Measurements from ENCODE around the gene SNX25. TPM values are rescaled to one million over a fixed set of nuclear protein-coding genes. Genes with fewer than 3 reads are reported as not detected.
A peak's percentile ranks its signal among the peaks of the same experiment; 100 is the strongest.
"Not testable (repeated sequence)": the region's sequence is repeated elsewhere in the genome, so short reads cannot be mapped to it uniquely, and the experiment has no call there.

The SNX25 gene
- total and polyA plus RNA-seq, 4 experiments from 2014 or later: 3.5 to 24.5 (median 15.7) TPM

GRCh38 chr4:185238215-185238681 is 28.9 kb downstream of the SNX25 start:
- Histone ChIP-seq H3K27me3 (ENCODE audit: insufficient read depth, low read length) (no peaks in the 10 kb centered on the region), H3K4me3 (ENCODE audit: low read length in 2 of 2) (no peak overlapping the region), H3K36me3 (ENCODE audit: insufficient read depth, low read length) (no peaks in the 10 kb centered on the region), H3K4me1 (ENCODE audit: insufficient read depth, low read length) (no peaks in the 10 kb centered on the region), H3K27ac (ENCODE audit: low read depth, low read length) (no peak overlapping the region), H3K9me3 (ENCODE audit: control insufficient read depth in 1 of 2, low read length in 2 of 2) (no peaks in the 10 kb centered on the region)
- Mint-ChIP-seq H3K27ac (peak overlapping the region in 1 of 7 donors; percentile 35), H3K36me3 (peaks cover 2 to 10% of the 10 kb centered on the region in 2 donors), H3K9me3 (peaks cover 0 to 4% (median 0%) of the 10 kb centered on the region in 8 donors), H3K27me3 (no peaks in the 10 kb centered on the region), H3K4me1 (peaks cover 10 to 33% (median 19%) of the 10 kb centered on the region in 4 donors), H3K4me3 (no peak overlapping the region)
- intact Hi-C loops (cut with micrococcal nuclease): no loop called here
- ChIA-PET POLR2A (ENCODE audit: partially characterized antibody) (interaction anchor here (0.7 to 1.0 kb wide), 2 partner anchors 16 to 24 kb away, joined by 3 read pairs; no protein-coding TSS in a partner anchor), CTCF (ENCODE audit: partially characterized antibody) (interaction anchor here (0.7 kb wide), 1 partner anchor 113 kb away, joined by 3 read pairs; no protein-coding TSS in a partner anchor)
- no peak for DNase-seq

- Histone ChIP-seq H3K27me3 (ENCODE audit: insufficient read depth, low read length) (no peaks in the 10 kb centered on the region), H3K9me3 (ENCODE audit: control insufficient read depth in 1 of 2, low read length in 2 of 2) (no peaks in the 10 kb centered on the region), H3K4me3 (ENCODE audit: low read length in 2 of 2) (no peak overlapping the region), H3K4me1 (ENCODE audit: insufficient read depth, low read length) (no peaks in the 10 kb centered on the region), H3K27ac (ENCODE audit: low read depth, low read length) (no peak overlapping the region), H3K36me3 (ENCODE audit: insufficient read depth, low read length) (no peaks in the 10 kb centered on the region)
- no peak for DNase-seq
- POLR2A ChIA-PET (ENCODE audit: partially characterized antibody): interaction anchor here (1.0 kb wide), 1 partner anchor 15 kb away, joined by 3 read pairs; no protein-coding TSS in a partner anchor
- intact Hi-C loops (cut with micrococcal nuclease): no loop called here
- CTCF ChIA-PET (ENCODE audit: partially characterized antibody): no interaction called here
- Mint-ChIP-seq H3K9me3 (peaks cover 0 to 4% (median 0%) of the 10 kb centered on the region in 8 donors), H3K4me1 (peaks cover 13 to 33% (median 19%) of the 10 kb centered on the region in 4 donors), H3K27me3 (no peaks in the 10 kb centered on the region), H3K27ac (no peak overlapping the region), H3K4me3 (no peak overlapping the region), H3K36me3 (peaks cover 2 to 10% of the 10 kb centered on the region in 2 donors)
Observed at GRCh38 chr4:185238750-185239149, 29.4 kb downstream of the SNX25 start.

- H3K4me3 Mint-ChIP-seq; intact Hi-C loops (cut with micrococcal nuclease); H3K27me3 ChIP-seq (ENCODE audit: insufficient read depth, low read length); H3K9me3 Mint-ChIP-seq; H3K27ac Mint-ChIP-seq; H3K27ac ChIP-seq (ENCODE audit: low read depth, low read length); H3K4me3 ChIP-seq (ENCODE audit: low read length in 2 of 2); H3K36me3 Mint-ChIP-seq; H3K4me1 ChIP-seq (ENCODE audit: insufficient read depth, low read length); DNase-seq; H3K9me3 ChIP-seq (ENCODE audit: control insufficient read depth in 1 of 2, low read length in 2 of 2); H3K36me3 ChIP-seq (ENCODE audit: insufficient read depth, low read length); POLR2A ChIA-PET (ENCODE audit: partially characterized antibody); CTCF ChIA-PET (ENCODE audit: partially characterized antibody); H3K27me3 Mint-ChIP-seq: not testable (repeated sequence)
- peaks cover 12 to 24% (median 14%) of the 10 kb centered on the region in 4 donors for H3K4me1 Mint-ChIP-seq
Observed at GRCh38 chr4:185240486-185240885, 31.1 kb downstream of the SNX25 start.

- POLR2A ChIA-PET (ENCODE audit: partially characterized antibody): interaction anchor here (1.0 to 1.4 kb wide), 2 partner anchors 10 to 23 kb away, joined by 3 to 5 read pairs; no protein-coding TSS in a partner anchor
Observed at GRCh38 chr4:185242749-185243533, 33.5 kb downstream of the SNX25 start.

GRCh38 chr4:185243879-185244278 is 34.5 kb downstream of the SNX25 start:
- POLR2A ChIA-PET (ENCODE audit: partially characterized antibody): no interaction called here
- intact Hi-C loops (cut with micrococcal nuclease): no loop called here
- no peaks in the 10 kb centered on the region for H3K36me3 ChIP-seq (ENCODE audit: insufficient read depth, low read length)
- CTCF ChIA-PET (ENCODE audit: partially characterized antibody): no interaction called here
- H3K27me3 ChIP-seq (ENCODE audit: insufficient read depth, low read length): no peaks in the 10 kb centered on the region
- peaks cover 0 to 8% of the 10 kb centered on the region in 2 donors for H3K36me3 Mint-ChIP-seq
- no peak overlapping the region for H3K27ac Mint-ChIP-seq
- no peak overlapping the region for H3K4me3 ChIP-seq (ENCODE audit: low read length in 2 of 2)
- no peaks in the 10 kb centered on the region for H3K9me3 ChIP-seq (ENCODE audit: control insufficient read depth in 1 of 2, low read length in 2 of 2)
- H3K9me3 Mint-ChIP-seq: no peaks in the 10 kb centered on the region
- no peak overlapping the region for H3K27ac ChIP-seq (ENCODE audit: low read depth, low read length)
- no peaks in the 10 kb centered on the region for H3K27me3 Mint-ChIP-seq
- H3K4me1 Mint-ChIP-seq: peaks cover 5 to 8% (median 6%) of the 10 kb centered on the region in 4 donors
- H3K4me3 Mint-ChIP-seq: no peak overlapping the region
- no peaks in the 10 kb centered on the region for H3K4me1 ChIP-seq (ENCODE audit: insufficient read depth, low read length)
- no peak for DNase-seq

More at GRCh38 chr4:185242749-185243533, 33.5 kb downstream of the SNX25 start:
- Histone ChIP-seq H3K9me3 (ENCODE audit: control insufficient read depth in 1 of 2, low read length in 2 of 2) (no peaks in the 10 kb centered on the region), H3K27me3 (ENCODE audit: insufficient read depth, low read length) (no peaks in the 10 kb centered on the region), H3K4me1 (ENCODE audit: insufficient read depth, low read length) (no peaks in the 10 kb centered on the region), H3K36me3 (ENCODE audit: insufficient read depth, low read length) (no peaks in the 10 kb centered on the region), H3K4me3 (ENCODE audit: low read length in 2 of 2) (no peak overlapping the region), H3K27ac (ENCODE audit: low read depth, low read length) (no peak overlapping the region)
- no peak for DNase-seq
- Mint-ChIP-seq H3K4me1 (peaks cover 10 to 13% (median 12%) of the 10 kb centered on the region in 4 donors), H3K4me3 (no peak overlapping the region), H3K27me3 (no peaks in the 10 kb centered on the region), H3K27ac (peak overlapping the region in 3 of 7 donors; percentile 20 to 61 (median 32)), H3K9me3 (peaks cover 0 to 4% (median 0%) of the 10 kb centered on the region in 8 donors), H3K36me3 (peaks cover 2 to 9% of the 10 kb centered on the region in 2 donors)
- intact Hi-C loops (cut with micrococcal nuclease): no loop called here
- CTCF ChIA-PET (ENCODE audit: partially characterized antibody): interaction anchor here (1.4 kb wide), 1 partner anchor 9 kb away, joined by 4 read pairs; no protein-coding TSS in a partner anchor

- peak overlapping the region in 1 of 7 donors; percentile 41 for H3K27ac Mint-ChIP-seq
- POLR2A ChIA-PET (ENCODE audit: partially characterized antibody): no interaction called here
Observed at GRCh38 chr4:185244763-185245162, 35.4 kb downstream of the SNX25 start.

GRCh38 chr4:185246453-185246852 is 37.1 kb downstream of the SNX25 start:
- no peak overlapping the region for H3K4me3 ChIP-seq (ENCODE audit: low read length in 2 of 2)
- H3K4me3 Mint-ChIP-seq: no peak overlapping the region
- H3K36me3 ChIP-seq (ENCODE audit: insufficient read depth, low read length): no peaks in the 10 kb centered on the region
- peaks cover 13% of the 10 kb centered on the region for H3K4me1 ChIP-seq (ENCODE audit: insufficient read depth, low read length)
- peak overlapping the region in 1 of 7 donors; percentile 21 for H3K27ac Mint-ChIP-seq
- peaks cover 5 to 11% of the 10 kb centered on the region in 2 donors for H3K36me3 Mint-ChIP-seq
- no peaks in the 10 kb centered on the region for H3K9me3 Mint-ChIP-seq
- ChIA-PET POLR2A (ENCODE audit: partially characterized antibody) (interaction anchor here (1.0 kb wide), 1 partner anchor 37 kb away, joined by 4 read pairs; the partner anchor contains the start of gene SNX25), CTCF (ENCODE audit: partially characterized antibody) (no interaction called here)
- peaks cover 12 to 24% (median 19%) of the 10 kb centered on the region in 4 donors for H3K4me1 Mint-ChIP-seq
- H3K27me3 Mint-ChIP-seq: no peaks in the 10 kb centered on the region
- intact Hi-C loops (cut with micrococcal nuclease): no loop called here
- no peak overlapping the region for H3K27ac ChIP-seq (ENCODE audit: low read depth, low read length)
- no peak for DNase-seq
- H3K9me3 ChIP-seq (ENCODE audit: control insufficient read depth in 1 of 2, low read length in 2 of 2): no peaks in the 10 kb centered on the region
- H3K27me3 ChIP-seq (ENCODE audit: insufficient read depth, low read length): no peaks in the 10 kb centered on the region

More at GRCh38 chr4:185244763-185245162, 35.4 kb downstream of the SNX25 start:
- H3K9me3 Mint-ChIP-seq: no peaks in the 10 kb centered on the region
- Histone ChIP-seq H3K4me1 (ENCODE audit: insufficient read depth, low read length) (no peaks in the 10 kb centered on the region), H3K4me3 (ENCODE audit: low read length in 2 of 2) (no peak overlapping the region), H3K9me3 (ENCODE audit: control insufficient read depth in 1 of 2, low read length in 2 of 2) (no peaks in the 10 kb centered on the region), H3K27me3 (ENCODE audit: insufficient read depth, low read length) (no peaks in the 10 kb centered on the region), H3K27ac (ENCODE audit: low read depth, low read length) (no peak overlapping the region), H3K36me3 (ENCODE audit: insufficient read depth, low read length) (no peaks in the 10 kb centered on the region)
- peaks cover 6 to 9% (median 8%) of the 10 kb centered on the region in 4 donors for H3K4me1 Mint-ChIP-seq
- DNase-seq: no peak
- no peak overlapping the region for H3K4me3 Mint-ChIP-seq
- CTCF ChIA-PET (ENCODE audit: partially characterized antibody): interaction anchor here (1.3 kb wide), 1 partner anchor 12 kb away, joined by 4 read pairs; no protein-coding TSS in a partner anchor
- intact Hi-C loops (cut with micrococcal nuclease): no loop called here
- H3K36me3 Mint-ChIP-seq: peaks cover 1 to 11% of the 10 kb centered on the region in 2 donors
- no peaks in the 10 kb centered on the region for H3K27me3 Mint-ChIP-seq

Measured in CD4-positive, alpha-beta memory T cell (primary cell).